Breast epithelium (tissue), 4 donors: Measurements from ENCODE around the gene PRDM5. TPM values are rescaled to one million over a fixed set of nuclear protein-coding genes. Genes with fewer than 3 reads are reported as not detected.
"Not testable (repeated sequence)": the region's sequence is repeated elsewhere in the genome, so short reads cannot be mapped to it uniquely, and the experiment has no call there.

Experiments
- DNase-seq, 2 donors: peaks; one replicate each; pipeline ENCODE4 v3.0.0-alpha.2; 2019; ENCODE audit warnings: low spot score in 2 of 2
- H3K27ac ChIP-seq, 2 donors: fragments of 200-600 bp; sonication (generic) in 1 of 2; one replicate each; pipeline ENCODE4 v1.5.1; 2016 to 2019; ENCODE audit warnings: mild to moderate bottlenecking in 1 of 2
- H3K27me3 ChIP-seq, 2 donors: fragments of 200-600 bp; sonication (generic) in 1 of 2; one replicate each; pipeline versions ENCODE4 v1.5.1 to v1.6.0; 2017 to 2019; ENCODE audit warnings: control low read depth in 1 of 2, mild to moderate bottlenecking in 1 of 2
- H3K36me3 ChIP-seq: fragments of 200-600 bp; one replicate; pipeline ENCODE4 v1.5.1; 2019
- H3K4me1 ChIP-seq, 2 donors: fragments of 200-600 bp; sonication (generic); one replicate each; pipeline ENCODE4 v1.5.1; 2016 to 2019; ENCODE audit warnings: control low read depth in 1 of 2
- H3K4me3 ChIP-seq, 3 donors: fragments of 200-600 bp; sonication (generic); 1 replicate in 2 of 3; 2 replicates in 1 of 3; pipeline ENCODE4 v1.5.1; 2016 to 2019; ENCODE audit warnings: mild to moderate bottlenecking in 3 of 3, moderate library complexity in 2 of 3
- H3K9me3 ChIP-seq, 2 donors: fragments of 200-600 bp; sonication (generic) in 1 of 2; one replicate each; pipeline ENCODE4 v1.5.1; 2016 to 2019; ENCODE audit warnings: control low read depth in 1 of 2
- CTCF ChIP-seq, 3 donors: fragments of 450-650 bp; IDR thresholded peaks; one replicate each; pipeline ENCODE4 v1.5.1; 2016 to 2017; ENCODE audit warnings: antibody characterized with exemption in 3 of 3, mild to moderate bottlenecking in 3 of 3, moderate library complexity in 3 of 3
- POLR2A ChIP-seq: fragments of 450-650 bp; IDR thresholded peaks from one replicate; pipeline ENCODE4 v1.6.1; 2016; ENCODE audit warnings: antibody characterized with exemption, mild to moderate bottlenecking, moderate library complexity
- POLR2AphosphoS5 ChIP-seq, 3 donors: sonication (generic); formaldehyde crosslinking; IDR thresholded peaks; one replicate each; pipeline ENCODE4 v1.6.1; 2017; ENCODE audit warnings: antibody characterized with exemption in 3 of 3
- intact Hi-C: fragments of 100-400 bp; cut with DNase I; formaldehyde crosslinking; loops from one replicate; pipeline ENCODE4 v1.15.1; 2023; ENCODE audit warnings: low total_unique reads
- total RNA-seq, 3 donors: library from RNA; depleted of rRNA; stranded (reverse); fragments of >200 nt; gene quantifications; one replicate each; pipeline ENCODE4 v1.1.0, GENCODE V29; 2016

The PRDM5 gene
- total RNA-seq, 3 donors from 2014 or later = 14.4 to 27.5 (median 24.9) TPM

GRCh38 chr4:120749445-120750151 lies 172.9 kb downstream of the PRDM5 start:
- H3K4me1 ChIP-seq = no peaks in the 10 kb centered on the region
- peaks cover 6% of the 10 kb centered on the region in 2 donors for H3K9me3 ChIP-seq
- DNase-seq = no peak
- H3K27me3 ChIP-seq = no peaks in the 10 kb centered on the region
- H3K27ac ChIP-seq = no peak overlapping the region
- no peaks in the 10 kb centered on the region for H3K36me3 ChIP-seq
- H3K4me3 ChIP-seq = no peak overlapping the region
- intact Hi-C loops = no loop called here
- TF ChIP-seq POLR2AphosphoS5 (IDR thresholded peaks at IDR 0.05) = no peak

- intact Hi-C loops, H3K4me3 ChIP-seq, H3K9me3 ChIP-seq, DNase-seq, H3K27me3 ChIP-seq, H3K4me1 ChIP-seq, H3K36me3 ChIP-seq, H3K27ac ChIP-seq: not testable (repeated sequence)
These were observed 180.9 kb downstream of the PRDM5 start for GRCh38 chr4:120741636-120742035.

- H3K27me3 ChIP-seq = no peaks in the 10 kb centered on the region
- no peak overlapping the region for H3K4me3 ChIP-seq
These were observed 186.2 kb downstream of the PRDM5 start for GRCh38 chr4:120736312-120736711.

GRCh38 chr4:120733968-120734367 lies 188.6 kb downstream of the PRDM5 start:
- H3K9me3 ChIP-seq = no peaks in the 10 kb centered on the region
- intact Hi-C loops = no loop called here
- no peak for DNase-seq
- no peaks in the 10 kb centered on the region for H3K27me3 ChIP-seq
- no peaks in the 10 kb centered on the region for H3K36me3 ChIP-seq
- no peak for TF ChIP-seq POLR2A
- TF ChIP-seq CTCF (IDR thresholded peaks at IDR 0.05) = no peak
- TF ChIP-seq POLR2AphosphoS5 (IDR thresholded peaks at IDR 0.05) = no peak
- H3K4me1 ChIP-seq = no peaks in the 10 kb centered on the region
- no peak overlapping the region for H3K27ac ChIP-seq
- no peak overlapping the region for H3K4me3 ChIP-seq

More at GRCh38 chr4:120736312-120736711, 186.2 kb downstream of the PRDM5 start:
- H3K4me1 ChIP-seq = no peaks in the 10 kb centered on the region
- TF ChIP-seq CTCF (IDR thresholded peaks at IDR 0.05) (no peak), POLR2A (no peak), POLR2AphosphoS5 (IDR thresholded peaks at IDR 0.05) (no peak)
- intact Hi-C loops = no loop called here
- H3K36me3 ChIP-seq = no peaks in the 10 kb centered on the region
- no peaks in the 10 kb centered on the region for H3K9me3 ChIP-seq
- no peak for DNase-seq
- no peak overlapping the region for H3K27ac ChIP-seq

- no peak overlapping the region for H3K27ac ChIP-seq
- H3K4me1 ChIP-seq = no peaks in the 10 kb centered on the region
- H3K4me3 ChIP-seq = no peak overlapping the region
- intact Hi-C loops = no loop called here
- no peaks in the 10 kb centered on the region for H3K27me3 ChIP-seq
- no peak for DNase-seq
- H3K36me3 ChIP-seq = no peaks in the 10 kb centered on the region
- TF ChIP-seq POLR2AphosphoS5 (IDR thresholded peaks at IDR 0.05) (no peak), POLR2A (no peak), CTCF (IDR thresholded peaks at IDR 0.05) (no peak)
- H3K9me3 ChIP-seq = no peaks in the 10 kb centered on the region
These were observed 189.5 kb downstream of the PRDM5 start for GRCh38 chr4:120733054-120733453.

- no peak overlapping the region for H3K4me3 ChIP-seq
- no peak overlapping the region for H3K27ac ChIP-seq
- no peaks in the 10 kb centered on the region for H3K4me1 ChIP-seq
- DNase-seq = no peak
- no peaks in the 10 kb centered on the region for H3K27me3 ChIP-seq
- intact Hi-C loops = no loop called here
- no peaks in the 10 kb centered on the region for H3K9me3 ChIP-seq
- H3K36me3 ChIP-seq = no peaks in the 10 kb centered on the region
- TF ChIP-seq POLR2A = no peak
- TF ChIP-seq POLR2AphosphoS5 (IDR thresholded peaks at IDR 0.05) = no peak
- TF ChIP-seq CTCF (IDR thresholded peaks at IDR 0.05) = no peak
These were observed 191.0 kb downstream of the PRDM5 start for GRCh38 chr4:120731561-120731960.
